ENCODE results near the gene SCN9A. TPM values are rescaled to one million over a fixed set of nuclear protein-coding genes. Genes with fewer than 3 reads are reported as not detected.
A peak's percentile ranks its signal among the peaks of the same experiment; 100 is the strongest.

SCN9A gene
- polyA plus RNA-seq, 1 donor from 2014 or later: 10.4 TPM

GRCh38 chr2:166171216-166171615 is 204.5 kb downstream of the SCN9A start:
- no peaks in the 10 kb centered on the region for H3K9me2 ChIP-seq (ENCODE audit: insufficient read depth, low read length)
- H3K9me3 ChIP-seq (ENCODE audit: low read length): no peaks in the 10 kb centered on the region
- no peak overlapping the region for H3K9ac ChIP-seq (ENCODE audit: low read length)
- no peaks in the 10 kb centered on the region for H3K27me3 ChIP-seq (ENCODE audit: insufficient read depth, low read depth, low read length)
- H3K4me3 ChIP-seq (ENCODE audit: low read length): no peak overlapping the region
- TF ChIP-seq TAF1 (IDR thresholded peaks at IDR 0.05; ENCODE audit: low read depth) (no peak), SMC3 (conservative IDR thresholded peaks at IDR 0.05; ENCODE audit: poor library complexity) (no peak), EP300 (conservative IDR thresholded peaks at IDR 0.05; ENCODE audit: poor library complexity, severe bottlenecking) (peak; percentile 30)
- TF ChIP-seq, protein P1, sequence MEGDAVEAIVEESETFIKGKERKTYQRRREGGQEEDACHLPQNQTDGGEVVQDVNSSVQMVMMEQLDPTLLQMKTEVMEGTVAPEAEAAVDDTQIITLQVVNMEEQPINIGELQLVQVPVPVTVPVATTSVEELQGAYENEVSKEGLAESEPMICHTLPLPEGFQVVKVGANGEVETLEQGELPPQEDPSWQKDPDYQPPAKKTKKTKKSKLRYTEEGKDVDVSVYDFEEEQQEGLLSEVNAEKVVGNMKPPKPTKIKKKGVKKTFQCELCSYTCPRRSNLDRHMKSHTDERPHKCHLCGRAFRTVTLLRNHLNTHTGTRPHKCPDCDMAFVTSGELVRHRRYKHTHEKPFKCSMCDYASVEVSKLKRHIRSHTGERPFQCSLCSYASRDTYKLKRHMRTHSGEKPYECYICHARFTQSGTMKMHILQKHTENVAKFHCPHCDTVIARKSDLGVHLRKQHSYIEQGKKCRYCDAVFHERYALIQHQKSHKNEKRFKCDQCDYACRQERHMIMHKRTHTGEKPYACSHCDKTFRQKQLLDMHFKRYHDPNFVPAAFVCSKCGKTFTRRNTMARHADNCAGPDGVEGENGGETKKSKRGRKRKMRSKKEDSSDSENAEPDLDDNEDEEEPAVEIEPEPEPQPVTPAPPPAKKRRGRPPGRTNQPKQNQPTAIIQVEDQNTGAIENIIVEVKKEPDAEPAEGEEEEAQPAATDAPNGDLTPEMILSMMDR (IDR thresholded peaks at IDR 0.05; ENCODE audit: poor library complexity, severe bottlenecking): no peak
- no peaks in the 10 kb centered on the region for H3K79me2 ChIP-seq (replicated peaks; ENCODE audit: insufficient read depth, low read length)
- no peak overlapping the region for H3K4me2 ChIP-seq (ENCODE audit: low read length)
- H3K27ac ChIP-seq (ENCODE audit: low read length): no peak overlapping the region
- no peaks in the 10 kb centered on the region for H3K36me3 ChIP-seq (ENCODE audit: insufficient read depth, low read length)
- H3F3A ChIP-seq (ENCODE audit: insufficient read depth, low read length, poor library complexity, severe bottlenecking): no peaks in the 10 kb centered on the region
- H2AFZ ChIP-seq (ENCODE audit: low read depth, low read length): no peak overlapping the region
- H4K20me1 ChIP-seq (ENCODE audit: insufficient read depth): no peaks in the 10 kb centered on the region

DNA sequence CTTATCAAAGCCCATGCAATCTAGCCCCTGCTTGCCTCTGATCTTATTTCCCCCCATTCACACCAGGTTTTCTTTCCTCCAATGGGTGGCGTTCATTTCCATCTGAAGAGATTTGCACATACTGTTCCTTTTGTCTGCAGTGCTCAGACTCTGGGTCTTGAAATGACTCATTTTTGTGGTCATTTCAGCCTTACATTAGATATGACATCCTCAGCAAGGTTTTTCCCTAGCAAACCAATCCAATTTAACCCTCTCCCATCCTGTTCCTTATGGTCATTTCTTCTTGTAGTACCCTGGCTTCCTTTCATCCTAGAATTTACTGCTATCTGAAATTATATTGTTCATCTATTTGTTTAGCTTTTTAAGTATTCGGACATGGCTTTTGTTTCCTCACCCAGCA is 205.4 kb downstream of the SCN9A start:
- Histone ChIP-seq H2AFZ (ENCODE audit: low read depth, low read length) (no peak overlapping the region), H3K4me2 (ENCODE audit: low read length) (no peak overlapping the region), H3K9me2 (ENCODE audit: insufficient read depth, low read length) (no peaks in the 10 kb centered on the region)

More for the DNA sequence above, 205.4 kb downstream of the SCN9A start:
- Histone ChIP-seq H3K27me3 (ENCODE audit: insufficient read depth, low read depth, low read length) (no peaks in the 10 kb centered on the region), H3K36me3 (ENCODE audit: insufficient read depth, low read length) (no peaks in the 10 kb centered on the region), H3K79me2 (replicated peaks; ENCODE audit: insufficient read depth, low read length) (no peaks in the 10 kb centered on the region), H3K9me3 (ENCODE audit: low read length) (no peaks in the 10 kb centered on the region), H3F3A (ENCODE audit: insufficient read depth, low read length, poor library complexity, severe bottlenecking) (no peaks in the 10 kb centered on the region), H3K4me3 (ENCODE audit: low read length) (no peak overlapping the region), H3K27ac (ENCODE audit: low read length) (no peak overlapping the region), H3K9ac (ENCODE audit: low read length) (no peak overlapping the region), H4K20me1 (ENCODE audit: insufficient read depth) (no peaks in the 10 kb centered on the region)
- TF ChIP-seq MXI1 (conservative IDR thresholded peaks at IDR 0.05; ENCODE audit: poor library complexity, severe bottlenecking) (no peak), POLR2AphosphoS5 (IDR thresholded peaks at IDR 0.05) (no peak), REST (IDR thresholded peaks at IDR 0.05; ENCODE audit: borderline replicate concordance) (no peak), EP300 (conservative IDR thresholded peaks at IDR 0.05; ENCODE audit: poor library complexity, severe bottlenecking) (no peak), RAD21 (conservative IDR thresholded peaks at IDR 0.05) (no peak), TAF1 (IDR thresholded peaks at IDR 0.05; ENCODE audit: low read depth) (no peak), SMC3 (conservative IDR thresholded peaks at IDR 0.05; ENCODE audit: poor library complexity) (no peak), EZH2 (IDR thresholded peaks at IDR 0.05; ENCODE audit: borderline replicate concordance, insufficient read depth, low read length, poor library complexity, severe bottlenecking) (no peak)
- TF ChIP-seq, protein P1 (IDR thresholded peaks at IDR 0.05; ENCODE audit: poor library complexity, severe bottlenecking): no peak
